KMS-11 (cell line): ENCODE results near the gene FAM193A.

Experiments used
- H2AFZ ChIP-seq: fragments of 200-600 bp; sonication (generic); 2 replicates; pipeline ENCODE4 v1.6.1; 2016; ENCODE audit warnings: antibody characterized with exemption, mixed run types, low read depth
- H3K27ac ChIP-seq: fragments of 200-600 bp; sonication (generic); 2 replicates; pipeline ENCODE4 v1.6.1; 2016; ENCODE audit warnings: mild to moderate bottlenecking, mixed run types
- H3K27me3 ChIP-seq: fragments of 200-600 bp; sonication (generic); 2 replicates; pipeline ENCODE4 v1.6.1; 2017; ENCODE audit warnings: mild to moderate bottlenecking, low read depth, mixed run types, moderate library complexity; ENCODE audit not compliant: insufficient read depth
- H3K36me3 ChIP-seq: fragments of 200-600 bp; sonication (generic); 2 replicates; pipeline ENCODE4 v1.6.1; 2017; ENCODE audit warnings: mild to moderate bottlenecking, mixed run types; ENCODE audit not compliant: insufficient read depth
- H3K4me1 ChIP-seq: fragments of 200-600 bp; sonication (generic); 2 replicates; pipeline ENCODE4 v1.6.1; 2016; ENCODE audit warnings: mild to moderate bottlenecking, low read depth, mixed run types; ENCODE audit not compliant: poor library complexity, severe bottlenecking
- H3K4me2 ChIP-seq: fragments of 200-600 bp; sonication (generic); 2 replicates; pipeline ENCODE4 v1.7.0; 2016; ENCODE audit warnings: mild to moderate bottlenecking, mixed run types
- H3K4me3 ChIP-seq: fragments of 200-600 bp; sonication (generic); IDR thresholded peaks from 2 replicates; pipeline ENCODE4 v1.6.1; 2017; ENCODE audit warnings: low read depth, low read length, mixed read lengths; ENCODE audit not compliant: insufficient read depth
- H3K79me2 ChIP-seq: fragments of 200-600 bp; sonication (generic); 2 replicates; pipeline ENCODE4 v1.6.1; 2016; ENCODE audit warnings: low read depth, mixed run types; ENCODE audit not compliant: insufficient read depth
- H3K9ac ChIP-seq: fragments of 200-600 bp; sonication (generic); 2 replicates; pipeline ENCODE4 v1.6.1; 2016; ENCODE audit warnings: mild to moderate bottlenecking, mixed run types
- H4K20me1 ChIP-seq: fragments of 200-600 bp; sonication (generic); 2 replicates; pipeline ENCODE4 v1.6.1; 2016; ENCODE audit warnings: mild to moderate bottlenecking, mixed run types; ENCODE audit not compliant: insufficient read depth
- TF ChIP-seq, protein P1 (sequence below): fragments of 200-600 bp; sonication (generic); conservative IDR thresholded peaks from 2 replicates; pipeline ENCODE4 v1.6.1; 2017; ENCODE audit warnings: low read depth, mild to moderate bottlenecking, antibody characterized with exemption, low read length, moderate library complexity, mixed read lengths

FAM193A gene

DNA sequence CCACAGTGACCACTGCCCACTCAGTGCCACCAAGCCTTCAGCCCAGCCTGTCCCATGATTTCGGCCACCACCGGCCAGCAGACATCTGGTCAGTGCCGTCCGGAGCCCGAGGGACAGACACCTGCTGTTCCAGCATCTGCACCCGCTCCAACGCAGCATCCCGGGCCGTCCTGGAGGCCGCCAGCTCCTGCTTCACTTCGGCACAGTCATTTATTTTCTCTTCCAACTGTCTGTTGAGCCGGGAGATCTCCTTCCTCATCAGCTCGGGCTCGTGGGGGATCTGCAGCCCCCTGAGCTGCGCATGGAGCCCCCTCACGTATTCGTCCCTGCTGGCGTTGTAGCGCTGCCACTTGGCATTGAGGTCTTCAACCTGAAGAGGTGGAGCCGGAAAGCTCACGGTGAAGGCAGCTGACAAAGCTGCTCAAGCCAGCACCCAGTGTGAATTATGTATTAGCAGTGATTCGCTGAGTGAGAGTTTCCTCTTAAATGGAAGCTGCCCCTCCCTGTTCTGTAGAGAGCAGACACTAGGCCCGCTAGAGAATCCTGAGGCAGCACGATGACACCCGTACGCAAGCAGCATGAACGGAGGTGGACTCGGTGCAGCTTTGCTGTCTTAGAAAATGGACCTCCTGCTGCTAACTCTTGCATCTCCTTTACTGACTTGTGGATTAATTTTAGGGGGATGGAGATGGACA, 208.3 kb downstream of the FAM193A start:
- Histone ChIP-seq H3K4me1 (peaks cover 51% of the 10 kb centered on the region), H3K79me2 (no peaks in the 10 kb centered on the region), H3K4me3 (no peak overlapping the region), H3K27ac (no peak overlapping the region; the same call in 1 of the 2 replicates), H3K9ac (no peak overlapping the region), H3K4me2 (no peak overlapping the region; the same call in 1 of the 2 replicates), H2AFZ (no peak overlapping the region), H4K20me1 (no peaks in the 10 kb centered on the region), H3K36me3 (no peaks in the 10 kb centered on the region), H3K27me3 (no peaks in the 10 kb centered on the region)
- TF ChIP-seq, protein P1, sequence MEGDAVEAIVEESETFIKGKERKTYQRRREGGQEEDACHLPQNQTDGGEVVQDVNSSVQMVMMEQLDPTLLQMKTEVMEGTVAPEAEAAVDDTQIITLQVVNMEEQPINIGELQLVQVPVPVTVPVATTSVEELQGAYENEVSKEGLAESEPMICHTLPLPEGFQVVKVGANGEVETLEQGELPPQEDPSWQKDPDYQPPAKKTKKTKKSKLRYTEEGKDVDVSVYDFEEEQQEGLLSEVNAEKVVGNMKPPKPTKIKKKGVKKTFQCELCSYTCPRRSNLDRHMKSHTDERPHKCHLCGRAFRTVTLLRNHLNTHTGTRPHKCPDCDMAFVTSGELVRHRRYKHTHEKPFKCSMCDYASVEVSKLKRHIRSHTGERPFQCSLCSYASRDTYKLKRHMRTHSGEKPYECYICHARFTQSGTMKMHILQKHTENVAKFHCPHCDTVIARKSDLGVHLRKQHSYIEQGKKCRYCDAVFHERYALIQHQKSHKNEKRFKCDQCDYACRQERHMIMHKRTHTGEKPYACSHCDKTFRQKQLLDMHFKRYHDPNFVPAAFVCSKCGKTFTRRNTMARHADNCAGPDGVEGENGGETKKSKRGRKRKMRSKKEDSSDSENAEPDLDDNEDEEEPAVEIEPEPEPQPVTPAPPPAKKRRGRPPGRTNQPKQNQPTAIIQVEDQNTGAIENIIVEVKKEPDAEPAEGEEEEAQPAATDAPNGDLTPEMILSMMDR = no peak

DNA sequence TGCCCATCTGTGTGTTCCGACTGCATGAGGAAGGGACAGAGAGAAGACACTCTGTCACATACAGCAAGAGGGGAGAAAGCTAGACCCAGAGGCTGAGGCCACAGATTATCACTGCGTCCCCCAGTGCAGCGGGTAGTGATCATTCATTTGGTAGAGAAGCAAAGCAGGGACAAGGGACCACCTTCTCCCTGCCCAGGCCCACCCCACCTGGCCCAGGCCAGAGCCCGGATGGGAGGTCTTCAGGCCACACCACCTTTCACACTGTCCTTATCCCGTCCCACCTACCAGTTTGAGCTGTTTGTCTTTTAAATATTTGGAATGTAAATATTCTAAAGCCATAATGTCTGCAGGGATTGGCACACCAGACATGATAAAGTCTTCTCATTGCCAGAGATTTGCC, 209.1 kb downstream of the FAM193A start:
- Histone ChIP-seq H3K4me3 (no peak overlapping the region), H3K36me3 (no peaks in the 10 kb centered on the region), H4K20me1 (no peaks in the 10 kb centered on the region), H3K4me1 (peaks cover 51% of the 10 kb centered on the region), H3K79me2 (peaks cover 2% of the 10 kb centered on the region; the same call in 1 of the 2 replicates), H3K27ac (peak overlapping the region; percentile 87), H3K9ac (peak overlapping the region; percentile 44; the same call in 1 of the 2 replicates), H3K27me3 (no peaks in the 10 kb centered on the region), H2AFZ (no peak overlapping the region), H3K4me2 (peak overlapping the region; percentile 72)
- TF ChIP-seq, protein P1 = no peak

DNA sequence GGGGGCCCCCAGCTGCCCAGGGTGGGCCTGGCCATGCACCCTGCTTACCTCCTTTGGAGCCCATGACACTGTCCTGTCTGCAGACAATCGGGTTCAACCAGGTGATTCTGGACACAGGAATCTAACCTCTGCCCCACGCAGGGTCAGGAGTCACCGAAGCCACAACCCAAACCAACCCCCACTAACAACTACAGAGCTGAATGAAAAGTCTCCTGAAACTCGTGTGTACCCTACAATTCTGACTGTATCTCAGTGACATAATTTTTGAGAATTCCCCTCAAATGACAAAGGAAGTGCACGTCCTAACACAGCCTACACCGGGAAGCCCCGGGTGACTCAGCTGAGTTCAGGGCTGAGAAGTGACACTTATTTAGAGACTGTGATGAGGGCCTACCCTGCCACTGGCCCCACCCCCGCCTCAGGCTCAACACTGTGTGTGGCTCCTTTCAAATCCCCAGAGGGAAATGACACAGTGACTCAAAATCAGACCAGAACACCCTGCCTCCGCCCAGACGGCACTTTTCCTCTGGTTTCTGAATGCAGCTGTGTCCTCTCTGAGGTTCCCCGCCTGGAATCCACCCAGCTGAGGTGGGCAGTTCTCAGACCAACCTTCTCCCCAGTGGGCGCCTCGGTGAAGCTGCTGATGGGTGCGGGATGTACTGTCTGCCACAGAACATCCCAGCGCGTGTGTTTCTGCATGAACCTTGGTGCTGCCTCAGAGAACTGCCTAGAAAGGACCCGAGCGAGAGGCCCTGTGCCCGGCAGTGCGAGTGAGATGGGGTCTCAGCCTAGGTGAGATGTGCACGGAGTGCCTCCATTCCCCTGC, 209.7 kb downstream of the FAM193A start:
- peak overlapping the region; percentile 87 for H3K27ac ChIP-seq
- TF ChIP-seq, protein P1 = no peak
- no peaks in the 10 kb centered on the region for H3K36me3 ChIP-seq
- H3K27me3 ChIP-seq = no peaks in the 10 kb centered on the region
- H3K9ac ChIP-seq = peak overlapping the region; percentile 44; the same call in 1 of the 2 replicates
- H4K20me1 ChIP-seq = no peaks in the 10 kb centered on the region
- peaks cover 51% of the 10 kb centered on the region for H3K4me1 ChIP-seq
- peak overlapping the region; percentile 7; the same call in 1 of the 2 replicates for H2AFZ ChIP-seq
- H3K79me2 ChIP-seq = peaks cover 6% of the 10 kb centered on the region; the same call in 1 of the 2 replicates
- H3K4me3 ChIP-seq = no peak overlapping the region
- H3K4me2 ChIP-seq = peak overlapping the region; percentile 72

DNA sequence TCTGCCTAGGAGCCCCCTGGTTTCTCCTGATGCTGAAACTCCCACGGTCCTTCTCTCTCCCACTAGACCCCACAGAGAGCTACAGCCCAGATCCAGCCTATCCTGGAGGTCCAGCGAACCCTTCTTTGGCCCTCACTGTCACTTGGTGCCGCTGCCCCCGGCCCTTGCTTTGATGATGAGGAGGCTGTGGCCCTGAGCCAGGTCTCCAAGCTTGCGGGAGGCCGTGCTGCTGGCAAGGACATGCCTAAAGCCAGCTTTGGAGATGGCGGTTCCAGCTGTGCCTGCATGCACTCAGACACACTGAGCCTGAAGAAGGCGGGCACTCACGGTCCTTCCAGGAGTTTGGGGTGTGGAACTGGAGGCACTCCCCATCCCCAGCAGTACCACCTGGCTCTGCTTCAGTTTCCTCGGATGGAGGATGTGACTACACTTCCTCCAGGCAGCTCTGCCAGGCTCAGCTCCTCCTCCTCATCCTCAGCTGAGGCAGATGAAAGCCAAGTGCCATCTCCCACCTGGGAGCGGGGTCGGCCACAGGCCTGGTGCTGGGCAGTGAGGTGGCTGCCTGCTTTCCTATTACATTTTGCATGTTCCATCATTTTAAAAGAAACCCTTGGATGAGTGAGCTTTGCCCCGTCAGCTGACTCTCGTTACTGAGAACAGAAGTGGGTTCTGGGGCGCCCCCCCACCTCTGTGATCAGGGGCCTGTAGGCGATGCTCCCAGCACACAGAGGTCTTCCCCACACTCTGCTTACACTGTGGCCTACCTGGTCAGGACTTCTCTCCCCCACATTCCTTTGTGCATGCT, 210.6 kb downstream of the FAM193A start:
- Histone ChIP-seq H3K27me3 (no peaks in the 10 kb centered on the region), H3K79me2 (peaks cover 6% of the 10 kb centered on the region; the same call in 1 of the 2 replicates), H3K9ac (no peak overlapping the region; the same call in 1 of the 2 replicates), H2AFZ (no peak overlapping the region), H3K27ac (peak overlapping the region; percentile 87), H3K4me1 (peaks cover 51% of the 10 kb centered on the region), H3K4me3 (no peak overlapping the region), H3K4me2 (peak overlapping the region; percentile 72), H3K36me3 (no peaks in the 10 kb centered on the region), H4K20me1 (no peaks in the 10 kb centered on the region)
- TF ChIP-seq, protein P1 = no peak
